Measurements from ENCODE around the gene KBTBD8. TPM values are rescaled to one million over a fixed set of nuclear protein-coding genes. Genes with fewer than 3 reads are reported as not detected.

The KBTBD8 gene
- total RNA-seq, 2 donors from 2014 or later, result 4.6 to 5.0 TPM

- H3K36me3 ChIP-seq, result no peaks in the 10 kb centered on the region
- no peaks in the 10 kb centered on the region for H3K27me3 ChIP-seq
- intact Hi-C loops (cut with DNase I), result no loop called here
- no peak overlapping the region for H3K27ac ChIP-seq
- no peak for DNase-seq
- TF ChIP-seq CTCF (IDR thresholded peaks at IDR 0.05), result no peak
- no peaks in the 10 kb centered on the region for H3K4me1 ChIP-seq
- no peaks in the 10 kb centered on the region for H3K9me3 ChIP-seq
- H3K9ac ChIP-seq (ENCODE audit: low read depth in 2 of 2, low read length in 2 of 2), result no peak overlapping the region
- no peak overlapping the region for H3K4me3 ChIP-seq
These were observed 20.9 kb downstream of the KBTBD8 start for GRCh38 chr3:67018789-67019526.

- H3K4me3 ChIP-seq, result no peak overlapping the region
- DNase-seq, result no peak
- no peak overlapping the region for H3K27ac ChIP-seq
- H3K27me3 ChIP-seq, result no peaks in the 10 kb centered on the region
- TF ChIP-seq CTCF (IDR thresholded peaks at IDR 0.05), result no peak
- no peaks in the 10 kb centered on the region for H3K9me3 ChIP-seq
- H3K9ac ChIP-seq (ENCODE audit: low read depth in 2 of 2, low read length in 2 of 2), result no peak overlapping the region
- intact Hi-C loops (cut with DNase I), result no loop called here
- H3K36me3 ChIP-seq, result no peaks in the 10 kb centered on the region
- no peaks in the 10 kb centered on the region for H3K4me1 ChIP-seq
These were observed 30.1 kb downstream of the KBTBD8 start for GRCh38 chr3:67028001-67028784.

- intact Hi-C loops (cut with DNase I), result loop anchor here (10.0 kb wide), 1 partner anchor 56 kb away; no protein-coding TSS in a partner anchor
- no peak for DNase-seq
- no peaks in the 10 kb centered on the region for H3K4me1 ChIP-seq
- no peak for TF ChIP-seq CTCF (IDR thresholded peaks at IDR 0.05)
- no peak overlapping the region for H3K9ac ChIP-seq (ENCODE audit: low read depth in 2 of 2, low read length in 2 of 2)
- H3K27ac ChIP-seq, result no peak overlapping the region
- no peak overlapping the region for H3K4me3 ChIP-seq
- no peaks in the 10 kb centered on the region for H3K36me3 ChIP-seq
- no peaks in the 10 kb centered on the region for H3K27me3 ChIP-seq
- no peaks in the 10 kb centered on the region for H3K9me3 ChIP-seq
These were observed 33.0 kb downstream of the KBTBD8 start for GRCh38 chr3:67030785-67031740.

GRCh38 chr3:67031986-67032385 is 33.9 kb downstream of the KBTBD8 start:
- Histone ChIP-seq H3K4me1 (no peaks in the 10 kb centered on the region), H3K4me3 (no peak overlapping the region), H3K27me3 (no peaks in the 10 kb centered on the region), H3K36me3 (no peaks in the 10 kb centered on the region), H3K9me3 (no peaks in the 10 kb centered on the region), H3K9ac (ENCODE audit: low read depth in 2 of 2, low read length in 2 of 2) (no peak overlapping the region), H3K27ac (no peak overlapping the region)
- TF ChIP-seq CTCF (IDR thresholded peaks at IDR 0.05), result no peak
- no peak for DNase-seq
- intact Hi-C loops (cut with DNase I), result loop anchor here (10.0 kb wide), 1 partner anchor 57 kb away; no protein-coding TSS in a partner anchor

GRCh38 chr3:67033079-67033478 is 35.0 kb downstream of the KBTBD8 start:
- H3K4me1 ChIP-seq, result no peaks in the 10 kb centered on the region
- no peaks in the 10 kb centered on the region for H3K9me3 ChIP-seq
- H3K9ac ChIP-seq (ENCODE audit: low read depth in 2 of 2, low read length in 2 of 2), result no peak overlapping the region
- no peaks in the 10 kb centered on the region for H3K36me3 ChIP-seq
- no peaks in the 10 kb centered on the region for H3K27me3 ChIP-seq
- intact Hi-C loops (cut with DNase I), result loop anchor here (10.0 kb wide), 1 partner anchor 58 kb away; no protein-coding TSS in a partner anchor
- H3K27ac ChIP-seq, result no peak overlapping the region
- no peak for DNase-seq
- H3K4me3 ChIP-seq, result no peak overlapping the region
- TF ChIP-seq CTCF (IDR thresholded peaks at IDR 0.05), result no peak

Measured in colonic mucosa (tissue), 4 donors.